Measurements from ENCODE around the gene SURF4.
A peak's percentile ranks its signal among the peaks of the same experiment; 100 is the strongest.

Gene SURF4

GRCh38 chr9:133375724-133376654 lies at the start of gene SURF4, which contains the start of gene STKLD1:
SURF4 (minus strand) TSS chr9:133376060; CDS start chr9:133375969, 91 bp downstream.
STKLD1 (plus strand) TSS chr9:133376366; CDS start chr9:133376474, 108 bp downstream.
- peak; percentile 97 to 99 (median 98) for DNase-seq

- no peak for DNase-seq
Observed at GRCh38 chr9:133425049-133425632, 49.3 kb upstream of the SURF4 start.

- no peak for DNase-seq
Observed at GRCh38 chr9:133424187-133424586, 48.3 kb upstream of the SURF4 start.

GRCh38 chr9:133423216-133423615 lies 47.4 kb upstream of the SURF4 start:
- DNase-seq, result no peak

- peak; percentile 23 to 36 (median 32) for DNase-seq
Observed at GRCh38 chr9:133421615-133422542, 46.0 kb upstream of the SURF4 start, which contains the start of gene ADAMTS13. ADAMTS13 (plus strand) TSS chr9:133422367; CDS start chr9:133422444, 77 bp downstream.

GRCh38 chr9:133420392-133420827 lies 44.5 kb upstream of the SURF4 start:
- DNase-seq, result peak; percentile 51 to 63 (median 56)

GRCh38 chr9:133419005-133419404 lies 43.1 kb upstream of the SURF4 start:
- DNase-seq, result no peak

GRCh38 chr9:133417541-133418461 lies 41.9 kb upstream of the SURF4 start, which contains the start of gene REXO4:
REXO4 (minus strand) TSS chr9:133418010; CDS start chr9:133417844, 166 bp downstream.
- peak; percentile 86 to 91 (median 87) for DNase-seq

GRCh38 chr9:133415170-133415569 lies 39.3 kb upstream of the SURF4 start:
- DNase-seq, result no peak

- DNase-seq, result no peak
Observed at GRCh38 chr9:133408042-133408441, 32.2 kb upstream of the SURF4 start.

GRCh38 chr9:133406480-133407307 lies 30.8 kb upstream of the SURF4 start:
- peak; percentile 81 to 89 (median 89) for DNase-seq

GRCh38 chr9:133405508-133406438 lies 29.9 kb upstream of the SURF4 start:
- DNase-seq, result no peak

GRCh38 chr9:133404454-133405002 lies 28.7 kb upstream of the SURF4 start:
- DNase-seq, result no peak

GRCh38 chr9:133403766-133404453 lies 28.1 kb upstream of the SURF4 start:
- peak; percentile 27 to 61 (median 36) for DNase-seq

- DNase-seq, result no peak
Observed at GRCh38 chr9:133402689-133403088, 26.8 kb upstream of the SURF4 start.

- DNase-seq, result no peak
Observed at GRCh38 chr9:133401588-133401987, 25.7 kb upstream of the SURF4 start.

- DNase-seq, result no peak
Observed at GRCh38 chr9:133400292-133400691, 24.4 kb upstream of the SURF4 start.

- peak in 1 of 3 donors; percentile 16 for DNase-seq
Observed at GRCh38 chr9:133397895-133398294, 22.0 kb upstream of the SURF4 start.
